RPMI7951 (cell line): ENCODE results near the gene ERICH4. TPM values are rescaled to one million over a fixed set of nuclear protein-coding genes. Genes with fewer than 3 reads are reported as not detected.
"Not testable (repeated sequence)": the region's sequence is repeated elsewhere in the genome, so short reads cannot be mapped to it uniquely, and the experiment has no call there.

Experiments used
- DNase-seq: peaks from one replicate; pipeline ENCODE4 v3.0.0-alpha.2; 2012; ENCODE audit warnings: low read depth
- total RNA-seq: library from RNA; depleted of rRNA; stranded (reverse); fragments of >200 nt; shearing (Covaris generic); gene quantifications from 2 replicates; pipeline ENCODE4 v1.2.3, GENCODE V29; 2014; rRNA removed

ERICH4 gene
- total RNA-seq, 1 experiment from 2014 or later, result not detected

DNA sequence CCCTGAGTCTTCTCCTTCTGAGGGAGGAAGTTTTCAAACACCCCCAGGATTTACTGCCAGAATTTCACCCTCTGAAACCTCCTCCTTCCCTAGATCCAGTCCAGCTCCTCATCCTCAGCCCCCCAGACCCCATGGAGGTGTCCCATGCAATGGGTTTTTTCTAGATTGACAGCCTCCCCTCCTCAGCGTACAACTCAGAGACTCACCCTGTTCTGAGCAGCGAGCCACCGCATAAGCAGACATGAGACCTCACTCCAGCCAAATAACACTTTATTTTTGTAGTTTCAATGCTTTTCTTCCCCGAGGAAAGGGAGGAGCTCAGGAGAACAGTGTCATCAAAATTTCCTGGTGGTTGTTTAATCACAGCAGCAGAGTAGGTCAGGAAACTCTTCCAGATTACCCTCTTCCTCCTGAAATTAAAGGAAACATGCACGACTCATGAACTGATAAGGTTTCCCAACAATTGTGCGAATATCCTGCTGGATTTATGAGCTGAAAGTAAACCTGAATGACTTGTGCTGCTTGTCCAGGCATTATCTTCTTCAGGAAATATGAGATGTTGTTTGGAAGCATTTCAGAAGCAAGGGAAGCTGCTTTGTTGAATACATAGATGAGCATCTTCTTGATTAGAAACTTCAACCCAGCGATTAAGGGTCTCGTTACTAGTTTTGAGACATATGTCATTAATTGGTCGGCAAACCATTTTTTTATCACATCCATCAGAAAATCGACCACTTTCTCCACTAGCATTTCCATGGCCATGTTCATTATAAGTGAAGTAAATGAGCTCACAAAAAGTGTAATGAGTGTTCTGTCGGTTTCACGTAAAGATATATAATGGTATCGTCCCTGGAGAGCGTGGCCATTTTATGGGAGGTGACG, 36.2 kb downstream of the ERICH4 start:
- DNase-seq, result no peak

DNA sequence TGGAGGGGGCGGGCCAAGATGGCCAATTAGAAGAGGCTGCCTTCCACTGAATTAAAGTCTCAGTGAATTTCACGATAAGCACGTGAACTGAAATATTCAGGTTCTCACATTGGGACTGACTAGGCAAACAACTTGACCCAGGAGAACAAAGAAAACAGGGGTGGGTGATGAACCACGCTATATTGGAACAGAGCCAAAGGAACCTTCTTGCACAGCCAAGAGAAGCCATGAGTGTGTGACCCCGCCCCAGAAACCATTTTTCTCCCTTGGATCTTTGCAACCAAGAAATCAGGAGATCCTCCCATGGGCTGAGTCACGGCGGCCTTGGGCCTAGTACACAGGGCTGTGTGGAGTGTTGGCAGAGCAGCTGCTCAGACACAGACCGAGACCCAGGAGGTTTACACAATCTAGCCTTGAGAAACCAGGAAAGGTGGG, 36.8 kb downstream of the ERICH4 start:
- DNase-seq, result peak; percentile 30

DNA sequence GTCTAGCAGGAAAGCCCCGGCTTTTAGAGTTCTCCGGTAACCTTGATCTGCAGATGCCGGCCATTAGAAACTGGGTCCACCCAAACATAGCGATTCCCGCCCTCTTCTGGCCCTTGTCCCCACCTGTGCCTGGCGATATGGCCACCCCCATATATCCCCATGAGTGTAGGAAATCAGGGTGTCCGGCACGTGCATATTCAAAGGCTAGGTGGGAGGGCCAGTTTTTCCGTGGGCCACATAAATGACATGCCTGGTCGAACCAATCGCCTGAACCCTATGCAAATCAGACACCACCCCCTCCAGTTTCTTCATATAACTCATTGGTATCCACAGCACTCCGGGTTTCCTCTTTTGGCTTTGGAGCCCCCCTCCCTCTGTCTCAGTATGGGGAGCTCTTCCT, 37.4 kb downstream of the ERICH4 start:
- no peak for DNase-seq

DNA sequence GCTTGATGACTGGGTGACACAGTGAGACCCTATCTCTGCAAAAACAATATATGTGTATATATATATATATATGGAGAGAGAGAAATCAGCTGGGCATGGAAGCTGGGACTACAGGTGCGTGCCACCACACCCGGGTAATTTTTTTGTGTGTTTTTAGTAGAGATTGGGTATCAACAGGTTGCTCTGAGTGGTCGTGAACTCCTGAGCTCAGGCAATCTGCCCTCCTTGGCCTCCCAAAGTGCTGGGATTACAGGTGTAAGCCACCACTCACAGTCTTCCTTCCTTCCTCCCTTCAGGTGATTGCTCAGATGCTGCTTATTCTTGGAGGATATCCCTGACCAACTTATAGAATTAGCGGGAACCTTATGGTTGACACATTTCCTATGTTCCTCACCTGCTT, 41.9 kb downstream of the ERICH4 start:
- DNase-seq, result no peak

DNA sequence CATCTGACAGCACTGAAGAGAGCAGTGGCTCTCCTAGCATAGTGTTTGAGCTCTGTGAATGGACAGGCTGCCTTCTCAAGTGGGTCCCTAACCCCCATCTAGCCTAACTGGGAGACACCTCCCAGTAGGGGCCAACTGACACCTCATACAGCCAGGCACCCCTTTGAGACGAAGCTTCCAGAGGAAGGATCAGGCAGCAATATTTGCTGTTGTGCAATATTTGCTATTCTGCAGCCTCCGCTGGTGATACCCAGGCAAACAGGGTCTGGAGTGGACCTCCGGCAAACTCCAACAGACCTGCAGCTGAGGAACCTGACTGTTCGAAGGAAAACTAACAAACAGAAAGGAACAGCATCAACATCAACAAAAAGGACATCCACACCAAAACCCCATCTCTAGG, 44.0 kb downstream of the ERICH4 start:
- not testable (repeated sequence) for DNase-seq

DNA sequence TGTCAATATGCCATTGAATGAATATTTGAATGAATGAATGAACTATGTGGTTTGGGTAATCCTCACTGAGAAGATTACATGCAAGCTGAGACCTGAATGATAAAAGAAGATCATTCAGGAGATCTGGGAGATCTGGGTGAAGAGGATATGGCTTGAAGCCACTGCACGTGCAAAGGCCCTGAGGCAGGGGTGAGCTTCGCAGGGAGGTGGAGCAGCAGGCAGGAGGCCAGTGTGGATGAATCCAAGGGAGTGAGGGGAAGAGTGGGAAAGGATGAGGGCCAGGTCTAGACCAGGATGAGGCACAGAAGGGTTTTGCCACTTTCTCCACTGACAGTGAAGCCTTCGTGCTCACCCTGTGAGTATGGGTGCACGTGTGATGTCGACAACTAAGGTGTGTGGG, 49.9 kb downstream of the ERICH4 start:
- DNase-seq, result no peak

Other genes starting within 250 kb of the ERICH4 start
- 4.4 and 10.3 TPM in 2 replicates for gene CYP2S1, start 249.9 kb upstream of the ERICH4 start, total RNA-seq
- 140 and 156 TPM in 2 replicates for gene AXL, start 223.9 kb upstream of the ERICH4 start, total RNA-seq
- 101 and 105 TPM in 2 replicates for gene HNRNPUL1, start 178.8 kb upstream of the ERICH4 start, total RNA-seq
- 8.2 and 9.3 TPM in 2 replicates for gene CCDC97, start 133.0 kb upstream of the ERICH4 start, total RNA-seq
- gene TGFB1, start 89.2 kb upstream of the ERICH4 start, total RNA-seq, result 15.2 and 18.1 TPM in 2 replicates
- 10.9 and 12.9 TPM in 2 replicates for gene B9D2, start 79.0 kb upstream of the ERICH4 start, total RNA-seq
- gene TMEM91, start 66.6 kb upstream of the ERICH4 start, total RNA-seq, result 2.4 and 4.8 TPM in 2 replicates
- 36.8 and 59.3 TPM in 2 replicates for gene EXOSC5, start 45.8 kb upstream of the ERICH4 start, total RNA-seq
- 77.3 and 112 TPM in 2 replicates for gene BCKDHA, start 45.3 kb upstream of the ERICH4 start, total RNA-seq
- gene B3GNT8, start 15.8 kb upstream of the ERICH4 start, total RNA-seq, result not detected in 2 replicates
- 66.4 and 66.9 TPM in 2 replicates for gene DMAC2, start 3.2 kb upstream of the ERICH4 start, total RNA-seq
- not detected in 2 replicates for gene CEACAM21, start 133.0 kb downstream of the ERICH4 start, total RNA-seq
- not detected in 2 replicates for gene CEACAM4, start 183.9 kb downstream of the ERICH4 start, total RNA-seq
- not detected in 2 replicates for gene CEACAM7, start 245.1 kb downstream of the ERICH4 start, total RNA-seq